ENCODE data around the gene RHCG. TPM values are rescaled to one million over a fixed set of nuclear protein-coding genes. Genes with fewer than 3 reads are reported as not detected.

The RHCG gene
- total and polyA plus RNA-seq, 2 of the 4 experiments (the other 2 are of a cell fraction), result not detected

- ChIA-PET CTCF (interaction anchor here (1.5 to 1.8 kb wide), 2 partner anchors 13 to 70 kb away, joined by 4 to 6 read pairs; no protein-coding TSS in a partner anchor), POLR2A (ENCODE audit: unreplicated experiment) (no interaction called here)
- Histone ChIP-seq H3K18ac (ENCODE audit: low read depth, low read length) (no peak overlapping the region), H3K4me3 (ENCODE audit: insufficient read depth, low read depth, low read length) (no peak overlapping the region), H3K36me3 (ENCODE audit: control insufficient read depth, insufficient read depth, low read length) (no peaks in the 10 kb centered on the region), H3K23ac (ENCODE audit: low read depth, low read length) (no peak overlapping the region), H2AFZ (replicated peaks; ENCODE audit: low read length, poor library complexity) (no peak overlapping the region), H3K27me3 (ENCODE audit: control insufficient read depth, insufficient read depth, low read length) (peaks cover 39% of the 10 kb centered on the region), H2BK120ac (ENCODE audit: low read depth, low read length) (no peak overlapping the region), H3K14ac (replicated peaks; ENCODE audit: low read depth, low read length) (no peak overlapping the region), H2BK15ac (ENCODE audit: low read depth, low read length) (no peak overlapping the region), H4K5ac (ENCODE audit: low read depth, low read length) (no peak overlapping the region), H2AK9ac (replicated peaks; ENCODE audit: low read depth, low read length, poor library complexity) (no peak overlapping the region), H3K4me2 (ENCODE audit: low read depth, low read length) (no peak overlapping the region), H2BK20ac (ENCODE audit: low read depth, low read length) (no peak overlapping the region), H3K56ac (ENCODE audit: extremely low read depth, insufficient read depth, low read length) (no peak overlapping the region), H2BK5ac (ENCODE audit: low read depth, low read length, poor library complexity, severe bottlenecking) (no peak overlapping the region), H4K20me1 (ENCODE audit: insufficient read depth, low read length) (peaks cover 4% of the 10 kb centered on the region; the same call in 1 of the 2 replicates), H3K4me1 (ENCODE audit: control insufficient read depth, insufficient read depth, low read length) (no peaks in the 10 kb centered on the region), H3K9me3 (ENCODE audit: control insufficient read depth, insufficient read depth, low read length) (no peaks in the 10 kb centered on the region), H3K27ac (ENCODE audit: insufficient read depth, low read length) (no peak overlapping the region), H4K8ac (ENCODE audit: low read depth in 2 of 2, low read length in 2 of 2) (no peak overlapping the region), H3K79me1 (ENCODE audit: low read depth in 1 of 2, low read length in 2 of 2) (no peaks in the 10 kb centered on the region), H3K4ac (ENCODE audit: low read depth, low read length) (no peak overlapping the region), H2AK5ac (ENCODE audit: low read depth, low read length) (no peak overlapping the region), H3K9ac (ENCODE audit: low read depth, low read length) (no peak overlapping the region), H3K9me1 (ENCODE audit: insufficient read depth, low read length) (no peaks in the 10 kb centered on the region), H4K91ac (ENCODE audit: insufficient read depth, low read depth, low read length) (no peak overlapping the region)
- TF ChIP-seq RAD21 (IDR thresholded peaks at IDR 0.05; ENCODE audit: low read length) (no peak), NFE2L2 (IDR thresholded peaks at IDR 0.05; ENCODE audit: low read depth, low read length) (no peak), BHLHE40 (IDR thresholded peaks at IDR 0.05; ENCODE audit: low read depth, low read length) (no peak), MAFK (IDR thresholded peaks at IDR 0.05; ENCODE audit: low read depth, low read length) (no peak), SMC3 (IDR thresholded peaks at IDR 0.05; ENCODE audit: low read depth, low read length) (no peak), ELK1 (IDR thresholded peaks at IDR 0.05; ENCODE audit: borderline replicate concordance, low read depth, low read length) (no peak), MAZ (IDR thresholded peaks at IDR 0.05; ENCODE audit: borderline replicate concordance, low read depth, low read length) (no peak), FOS (IDR thresholded peaks at IDR 0.05; ENCODE audit: low read depth, low read length) (no peak), RCOR1 (IDR thresholded peaks at IDR 0.05; ENCODE audit: insufficient replicate concordance, low read length) (no peak)
- DNase-seq (no peak), ATAC-seq (ENCODE audit: low read depth) (no peak)
- no CpG with 5 or more reads among the region's 1 CpG for WGBS, 2 experiments (ENCODE audit: extremely low coverage in 2 of 2, insufficient read length in 1 of 2)
- dilution Hi-C loops (cut with HindIII; ENCODE audit: low sequenced_read_pairs, unreplicated experiment) (no loop called here), intact Hi-C loops (cut with micrococcal nuclease) (no loop called here), in situ Hi-C loops (cut with MboI; ENCODE audit: low sequenced_read_pairs) (no loop called here)
- no TSS peak for BruUV-seq (replicated peaks)
These were observed 67.4 kb downstream of the RHCG start for GRCh38 chr15:89429023-89429422.
